Naive thymus-derived CD4-positive, alpha-beta T cell (primary cell): ENCODE measurements around the gene LPP. TPM values are rescaled to one million over a fixed set of nuclear protein-coding genes. Genes with fewer than 3 reads are reported as not detected.
A peak's percentile ranks its signal among the peaks of the same experiment; 100 is the strongest.

Experiments used
- ATAC-seq: fragments of 150-1000 bp; cut with Tn5 transposase; 2 replicates; pipeline ENCODE4 v1.10.0; 2021; ENCODE audit warnings: mild to moderate bottlenecking, moderate library complexity
- CTCF ChIA-PET: fragments of 350-600 bp; sonication (Branson Sonifier 250); formaldehyde crosslinking; loops from one replicate; lab custom pipeline; 2021; ENCODE audit warnings: antibody characterized with exemption; lab: Charles Lee
- POLR2A ChIA-PET: fragments of 350-600 bp; sonication (Branson Sonifier 250); formaldehyde crosslinking; loops from one replicate; lab custom pipeline; 2021; ENCODE audit warnings: antibody characterized with exemption, inconsistent platforms; lab: Charles Lee
- DNase-seq, 9 donors: peaks; one replicate each; pipeline versions ENCODE4 v3.0.0 to v3.0.0-alpha.2; 2020 to 2022; ENCODE audit warnings: mixed read lengths in 1 of 9
- H3K27ac ChIP-seq: one replicate; pipeline ENCODE4 v1.7.0; 2013; ENCODE audit warnings: mild to moderate bottlenecking, low read depth, low read length, moderate library complexity
- H3K27me3 ChIP-seq, 2 donors: one replicate each; pipeline ENCODE4 v1.7.0; 2013; ENCODE audit warnings: low read length in 2 of 2, mild to moderate bottlenecking in 2 of 2, moderate library complexity in 2 of 2; ENCODE audit not compliant: control insufficient read depth in 2 of 2, insufficient read depth in 2 of 2
- H3K36me3 ChIP-seq, 3 experiments: 1 replicate in 2 of 3; 2 replicates in 1 of 3; pipeline ENCODE4 v1.7.0; 2013; ENCODE audit warnings: low read length in 3 of 3, mild to moderate bottlenecking in 3 of 3, moderate library complexity in 1 of 3; ENCODE audit not compliant: insufficient read depth in 3 of 3, control insufficient read depth in 2 of 3
- H3K4me1 ChIP-seq, 2 donors: one replicate each; pipeline ENCODE4 v1.7.0; 2013; ENCODE audit warnings: low read length in 2 of 2, mild to moderate bottlenecking in 2 of 2, moderate library complexity in 1 of 2; ENCODE audit not compliant: control insufficient read depth in 2 of 2, insufficient read depth in 2 of 2
- H3K4me3 ChIP-seq: 2 replicates; pipeline ENCODE4 v1.7.0; 2013; ENCODE audit warnings: mild to moderate bottlenecking, low read length
- H3K9me3 ChIP-seq, 3 experiments: 1 replicate in 2 of 3; 2 replicates in 1 of 3; pipeline ENCODE4 v1.7.0; 2013; ENCODE audit warnings: low read length in 3 of 3; ENCODE audit not compliant: control insufficient read depth in 2 of 3
- H3K27ac Mint-ChIP-seq, 9 donors: one replicate each; pipeline ENCODE4 v1.8.0; 2020 to 2022; ENCODE audit warnings: mixed read lengths in 9 of 9, mild to moderate bottlenecking in 8 of 9, moderate library complexity in 5 of 9, inconsistent platforms in 2 of 9
- H3K27me3 Mint-ChIP-seq, 5 donors: one replicate each; pipeline ENCODE4 v1.8.0; 2021 to 2022; ENCODE audit warnings: mixed read lengths in 5 of 5, mild to moderate bottlenecking in 1 of 5
- H3K36me3 Mint-ChIP-seq, 5 donors: one replicate each; pipeline ENCODE4 v1.8.0; 2020 to 2022; ENCODE audit warnings: mixed read lengths in 5 of 5, mild to moderate bottlenecking in 3 of 5, inconsistent platforms in 1 of 5
- H3K4me1 Mint-ChIP-seq, 7 donors: one replicate each; pipeline ENCODE4 v1.8.0; 2020 to 2022; ENCODE audit warnings: mixed read lengths in 7 of 7, mild to moderate bottlenecking in 3 of 7, inconsistent platforms in 1 of 7
- H3K4me3 Mint-ChIP-seq, 10 donors: one replicate each; pipeline ENCODE4 v1.8.0; 2020 to 2022; ENCODE audit warnings: mild to moderate bottlenecking in 10 of 10, mixed read lengths in 10 of 10, moderate library complexity in 6 of 10, inconsistent platforms in 2 of 10
- H3K9me3 Mint-ChIP-seq, 11 donors: one replicate each; pipeline ENCODE4 v1.8.0; 2020 to 2022; ENCODE audit warnings: mixed read lengths in 11 of 11, mild to moderate bottlenecking in 4 of 11, inconsistent platforms in 1 of 11, moderate library complexity in 1 of 11
- intact Hi-C, 2 donors: fragments of 100-400 bp; cut with micrococcal nuclease; formaldehyde crosslinking; loops; one replicate each; pipeline ENCODE4 v1.15.1; 2023
- polyA plus RNA-seq, 2 donors: library from polyadenylated mRNA; unstranded; fragments of 300-500 nt; fragmentation: Illumina TruSeq; gene quantifications; one replicate each; pipeline ENCODE4 v1.2.3, GENCODE V29; 2021
- total RNA-seq, 6 experiments: library from RNA in 5 of 6; stranded (reverse) in 5 of 6; gene quantifications; 1 replicate in 5 of 6; 2 replicates in 1 of 6; pipeline ENCODE4 v1.2.3 and lab custom pipeline; 2021 to 2026

The LPP gene
- total and polyA plus RNA-seq, 7 experiments from 2014 or later = 10.3 to 95.2 (median 19.5) TPM

- H3K9me3 Mint-ChIP-seq = peaks cover 0 to 4% (median 0%) of the 10 kb centered on the region in 11 donors
- H3K27ac Mint-ChIP-seq = no peak overlapping the region
- ChIA-PET CTCF (no interaction called here), POLR2A (no interaction called here)
- intact Hi-C loops = no loop called here
- peaks cover 0 to 5% (median 0%) of the 10 kb centered on the region in 5 donors for H3K27me3 Mint-ChIP-seq
- H3K4me1 Mint-ChIP-seq = peaks cover 0 to 6% (median 0%) of the 10 kb centered on the region in 7 donors
- no peak overlapping the region for H3K4me3 Mint-ChIP-seq
- H3K36me3 Mint-ChIP-seq = peaks cover 0 to 13% (median 3%) of the 10 kb centered on the region in 5 donors
- Histone ChIP-seq H3K27me3 (no peaks in the 10 kb centered on the region), H3K36me3 (no peaks in the 10 kb centered on the region), H3K9me3 (no peaks in the 10 kb centered on the region), H3K4me1 (no peaks in the 10 kb centered on the region), H3K27ac (no peak overlapping the region), H3K4me3 (no peak overlapping the region)
- ATAC-seq = no peak
- DNase-seq = no peak
Measured at GRCh38 chr3:188776447-188776846, 622.5 kb downstream of the LPP start.

- Mint-ChIP-seq H3K4me1 (peaks cover 0 to 10% (median 0%) of the 10 kb centered on the region in 7 donors), H3K27ac (no peak overlapping the region), H3K9me3 (peaks cover 0 to 3% (median 0%) of the 10 kb centered on the region in 11 donors), H3K36me3 (peaks cover 0 to 13% (median 2%) of the 10 kb centered on the region in 5 donors), H3K4me3 (no peak overlapping the region), H3K27me3 (peaks cover 0 to 5% (median 0%) of the 10 kb centered on the region in 5 donors)
- Histone ChIP-seq H3K27me3 (no peaks in the 10 kb centered on the region), H3K27ac (no peak overlapping the region), H3K36me3 (no peaks in the 10 kb centered on the region), H3K4me1 (no peaks in the 10 kb centered on the region), H3K9me3 (no peaks in the 10 kb centered on the region), H3K4me3 (no peak overlapping the region)
- no peak for ATAC-seq
- intact Hi-C loops = no loop called here
- POLR2A ChIA-PET = no interaction called here
- no peak for DNase-seq
- CTCF ChIA-PET = interaction anchor here (0.6 kb wide), 1 partner anchor 1065 kb away, joined by 3 read pairs; no protein-coding TSS in a partner anchor
Measured at GRCh38 chr3:188778091-188778852, 624.3 kb downstream of the LPP start.

GRCh38 chr3:188779281-188779980 lies 625.5 kb downstream of the LPP start:
- Mint-ChIP-seq H3K9me3 (peaks cover 0 to 3% (median 0%) of the 10 kb centered on the region in 11 donors), H3K4me3 (no peak overlapping the region), H3K36me3 (peaks cover 0 to 13% (median 2%) of the 10 kb centered on the region in 5 donors), H3K27me3 (peaks cover 0 to 3% (median 0%) of the 10 kb centered on the region in 5 donors), H3K27ac (peak overlapping the region in 1 of 9 donors; percentile 37), H3K4me1 (peaks cover 0 to 11% (median 0%) of the 10 kb centered on the region in 7 donors)
- Histone ChIP-seq H3K4me3 (no peak overlapping the region), H3K4me1 (no peaks in the 10 kb centered on the region), H3K27ac (no peak overlapping the region), H3K36me3 (no peaks in the 10 kb centered on the region), H3K9me3 (no peaks in the 10 kb centered on the region), H3K27me3 (no peaks in the 10 kb centered on the region)
- ChIA-PET POLR2A (no interaction called here), CTCF (no interaction called here)
- DNase-seq (no peak), ATAC-seq (no peak)
- intact Hi-C loops = no loop called here

GRCh38 chr3:188780193-188781147 lies 626.5 kb downstream of the LPP start:
- no peaks in the 10 kb centered on the region for H3K27me3 ChIP-seq
- Mint-ChIP-seq H3K36me3 (peaks cover 0 to 13% (median 2%) of the 10 kb centered on the region in 5 donors), H3K9me3 (peaks cover 0 to 3% (median 0%) of the 10 kb centered on the region in 11 donors), H3K27ac (no peak overlapping the region), H3K4me3 (no peak overlapping the region), H3K27me3 (peaks cover 0 to 3% (median 0%) of the 10 kb centered on the region in 5 donors), H3K4me1 (peaks cover 0 to 11% (median 0%) of the 10 kb centered on the region in 7 donors)
- intact Hi-C loops = loop anchor here in 1 of 2 donors (10.0 kb wide), 1 partner anchor 264 kb away; no protein-coding TSS in a partner anchor
- DNase-seq (no peak), ATAC-seq (peak; percentile 56)
- H3K4me3 ChIP-seq = no peak overlapping the region
- no peaks in the 10 kb centered on the region for H3K9me3 ChIP-seq
- ChIA-PET POLR2A (no interaction called here), CTCF (no interaction called here)
- no peaks in the 10 kb centered on the region for H3K4me1 ChIP-seq
- H3K27ac ChIP-seq = no peak overlapping the region
- H3K36me3 ChIP-seq = no peaks in the 10 kb centered on the region

GRCh38 chr3:188782613-188783124 lies 628.7 kb downstream of the LPP start:
- Mint-ChIP-seq H3K4me3 (no peak overlapping the region), H3K36me3 (peaks cover 0 to 13% (median 2%) of the 10 kb centered on the region in 5 donors), H3K4me1 (peaks cover 0 to 11% (median 0%) of the 10 kb centered on the region in 7 donors), H3K27me3 (no peaks in the 10 kb centered on the region), H3K9me3 (peaks cover 0 to 2% (median 0%) of the 10 kb centered on the region in 11 donors), H3K27ac (peak overlapping the region in 1 of 9 donors; percentile 1)
- H3K9me3 ChIP-seq = no peaks in the 10 kb centered on the region
- POLR2A ChIA-PET = no interaction called here
- H3K27me3 ChIP-seq = no peaks in the 10 kb centered on the region
- intact Hi-C loops = loop anchor here in 1 of 2 donors (10.0 kb wide), 1 partner anchor 262 kb away; no protein-coding TSS in a partner anchor
- ATAC-seq (no peak), DNase-seq (no peak)
- H3K27ac ChIP-seq = no peak overlapping the region
- CTCF ChIA-PET = interaction anchor here (1.0 kb wide), 1 partner anchor 48 kb away, joined by 4 read pairs; no protein-coding TSS in a partner anchor
- H3K4me1 ChIP-seq = peaks cover under 1% of the 10 kb centered on the region in 2 donors
- no peaks in the 10 kb centered on the region for H3K36me3 ChIP-seq
- no peak overlapping the region for H3K4me3 ChIP-seq
